ENCODE measurements around the gene FKBP6.
A peak's percentile ranks its signal among the peaks of the same experiment; 100 is the strongest.
"Not testable (repeated sequence)": the region's sequence is repeated elsewhere in the genome, so short reads cannot be mapped to it uniquely, and the experiment has no call there.

Gene FKBP6

GRCh38 chr7:73314271-73314670 is 13.7 kb upstream of the FKBP6 start:
- DNase-seq = no peak
- no peaks in the 10 kb centered on the region for H3K9me3 ChIP-seq (ENCODE audit: severe bottlenecking)
- H3K4me3 ChIP-seq (ENCODE audit: low read depth, low read length) = no peak overlapping the region
- no peak for TF ChIP-seq CTCF (IDR thresholded peaks at IDR 0.05; ENCODE audit: low read depth, low read length)
- H3K27ac ChIP-seq = no peak overlapping the region
- H3K36me3 ChIP-seq = no peaks in the 10 kb centered on the region
- H3K27me3 ChIP-seq (ENCODE audit: insufficient read depth, low read depth, severe bottlenecking) = no peaks in the 10 kb centered on the region

- Histone ChIP-seq H3K36me3 (no peaks in the 10 kb centered on the region), H3K27me3 (ENCODE audit: insufficient read depth, low read depth, severe bottlenecking) (no peaks in the 10 kb centered on the region), H3K27ac (no peak overlapping the region), H3K4me3 (ENCODE audit: low read depth, low read length) (no peak overlapping the region), H3K9me3 (ENCODE audit: severe bottlenecking) (no peaks in the 10 kb centered on the region)
- DNase-seq = no peak
- no peak for TF ChIP-seq CTCF (IDR thresholded peaks at IDR 0.05; ENCODE audit: low read depth, low read length)
These were observed 11.4 kb upstream of the FKBP6 start for GRCh38 chr7:73316521-73316920.

DNA sequence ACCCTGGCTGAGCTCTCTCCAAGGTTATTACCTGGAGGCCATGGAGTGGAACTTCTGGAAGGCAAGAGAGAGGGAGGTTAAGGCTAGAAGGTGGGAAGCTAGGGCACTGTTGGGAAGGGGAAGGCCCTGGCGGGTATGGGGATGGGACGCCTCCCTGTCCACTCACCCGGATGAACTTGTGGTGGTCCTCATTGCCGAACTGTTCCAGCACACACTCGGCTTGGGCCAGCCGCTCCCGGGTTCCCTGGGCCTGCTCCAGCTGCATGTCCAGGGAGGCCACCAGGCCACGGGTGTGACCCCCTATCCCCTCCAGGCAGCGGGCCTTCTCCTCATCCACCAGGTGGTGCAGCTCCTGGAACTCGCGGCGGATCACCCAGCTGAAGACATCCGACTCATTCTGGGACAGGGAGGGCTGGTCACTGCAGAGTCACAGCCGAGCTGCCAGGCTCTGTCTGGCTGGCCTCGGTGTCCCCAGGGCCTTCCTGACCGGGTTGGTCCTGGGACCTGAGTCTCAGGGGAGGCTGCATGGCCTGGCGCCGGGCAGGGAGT is 9.2 kb upstream of the FKBP6 start:
- H3K36me3 ChIP-seq; H3K27me3 ChIP-seq (ENCODE audit: insufficient read depth, low read depth, severe bottlenecking); DNase-seq; H3K4me3 ChIP-seq (ENCODE audit: low read depth, low read length); H3K9me3 ChIP-seq (ENCODE audit: severe bottlenecking); H3K27ac ChIP-seq: not testable (repeated sequence)
- TF ChIP-seq CTCF (IDR thresholded peaks at IDR 0.05; ENCODE audit: low read depth, low read length) = 0 out of 2 replicates have a peak, but pooled peaks have one; percentile 2

DNA sequence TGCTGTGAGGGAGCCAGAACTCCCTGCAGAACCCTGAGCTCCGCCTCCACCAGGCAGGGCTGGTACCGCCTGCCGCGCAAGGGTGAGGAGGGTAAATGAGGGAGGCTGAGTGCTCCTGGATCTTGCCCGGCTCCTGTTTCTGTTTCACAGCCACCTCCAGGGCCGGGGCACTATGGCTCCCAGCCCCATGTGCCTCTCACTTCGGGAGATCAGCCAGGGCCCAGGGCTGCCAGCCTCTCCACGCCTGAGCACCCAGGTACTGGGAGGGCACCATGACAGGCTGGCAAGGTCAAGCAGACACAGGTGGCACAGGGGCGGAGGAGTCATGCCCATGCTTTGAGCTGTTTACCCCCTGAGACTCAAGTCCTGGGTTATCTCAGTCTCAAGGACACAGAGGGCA is 8.4 kb upstream of the FKBP6 start:
- not testable (repeated sequence) for H3K4me3 ChIP-seq (ENCODE audit: low read depth, low read length); DNase-seq; H3K27me3 ChIP-seq (ENCODE audit: insufficient read depth, low read depth, severe bottlenecking); H3K36me3 ChIP-seq; H3K27ac ChIP-seq; H3K9me3 ChIP-seq (ENCODE audit: severe bottlenecking)

GRCh38 chr7:73320009-73320408 is 8.0 kb upstream of the FKBP6 start:
- H3K27me3 ChIP-seq (ENCODE audit: insufficient read depth, low read depth, severe bottlenecking); H3K36me3 ChIP-seq; H3K9me3 ChIP-seq (ENCODE audit: severe bottlenecking); H3K27ac ChIP-seq; H3K4me3 ChIP-seq (ENCODE audit: low read depth, low read length); DNase-seq: not testable (repeated sequence)

DNA sequence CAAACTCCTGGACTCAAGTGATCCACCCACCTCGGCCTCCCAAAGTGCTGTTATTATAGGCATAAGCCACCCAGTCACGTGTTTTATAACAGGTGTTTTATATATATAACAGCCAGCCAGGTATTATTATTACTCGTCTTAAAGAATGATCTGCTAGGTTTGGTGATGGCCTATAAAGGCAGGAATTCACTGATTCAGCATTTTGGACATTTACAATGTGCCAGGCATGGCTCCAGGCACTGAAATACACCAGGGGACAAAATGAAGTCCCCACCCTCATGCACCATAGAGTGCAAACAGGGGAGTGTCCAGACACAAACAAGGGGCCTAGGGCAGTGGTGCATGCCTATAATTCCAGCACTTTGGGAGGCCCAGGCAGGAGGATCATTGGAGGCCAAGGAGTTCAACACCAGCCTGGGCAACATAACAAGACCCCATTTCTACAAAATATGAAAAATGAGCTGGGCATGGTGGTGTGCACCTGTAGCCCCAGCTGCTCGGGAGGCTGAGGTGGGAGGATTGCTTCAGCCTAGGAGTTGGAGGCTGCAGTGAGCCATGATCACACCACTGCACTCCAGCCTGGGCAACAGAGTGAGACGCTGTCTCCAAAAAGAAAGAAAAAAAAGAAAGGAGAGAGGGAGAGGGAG is 4.4 kb upstream of the FKBP6 start:
- not testable (repeated sequence) for H3K27ac ChIP-seq; H3K4me3 ChIP-seq (ENCODE audit: low read depth, low read length); H3K9me3 ChIP-seq (ENCODE audit: severe bottlenecking); H3K27me3 ChIP-seq (ENCODE audit: insufficient read depth, low read depth, severe bottlenecking); H3K36me3 ChIP-seq; DNase-seq

DNA sequence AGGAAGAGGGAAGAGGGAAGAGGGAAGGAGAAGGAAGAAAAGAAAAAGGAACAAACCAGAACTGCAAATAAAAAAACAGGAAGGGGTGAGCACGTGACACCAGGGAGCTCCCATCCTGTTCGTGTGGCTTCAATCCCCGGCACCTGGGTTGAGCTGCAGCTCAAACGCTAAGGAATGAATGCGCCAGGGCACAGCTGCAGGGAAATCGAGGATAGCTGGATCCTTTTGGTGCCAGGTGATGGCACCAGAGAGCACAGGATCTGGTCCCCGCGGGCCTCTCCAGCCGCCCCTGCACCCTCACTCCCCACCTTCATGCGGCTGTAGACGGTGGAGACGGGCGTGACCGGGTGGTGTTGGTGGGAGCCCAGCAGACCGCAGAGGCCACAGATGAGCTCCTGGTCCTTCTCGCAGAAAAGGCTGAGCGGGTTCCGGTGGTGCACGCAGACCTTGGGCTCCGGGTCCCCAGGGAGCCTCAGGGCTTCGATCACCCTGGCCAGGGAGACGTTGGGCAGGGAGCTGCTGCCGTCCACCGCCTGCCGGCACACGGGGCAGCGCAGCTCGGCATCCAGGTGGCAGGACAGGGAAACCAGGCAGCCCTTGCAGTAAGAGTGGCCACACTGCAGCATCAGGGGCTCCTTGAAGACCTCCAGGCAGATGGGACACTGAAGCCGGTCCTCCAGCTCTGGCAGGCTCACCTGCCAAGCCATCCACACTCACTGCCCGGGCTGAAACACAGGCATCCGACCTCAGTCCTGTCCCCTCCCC is 3.7 kb upstream of the FKBP6 start:
- TF ChIP-seq CTCF (IDR thresholded peaks at IDR 0.05; ENCODE audit: low read depth, low read length) = peak; percentile 75
- DNase-seq = peak; percentile 43
- not testable (repeated sequence) for H3K4me3 ChIP-seq (ENCODE audit: low read depth, low read length); H3K27ac ChIP-seq; H3K27me3 ChIP-seq (ENCODE audit: insufficient read depth, low read depth, severe bottlenecking); H3K36me3 ChIP-seq; H3K9me3 ChIP-seq (ENCODE audit: severe bottlenecking)

DNA sequence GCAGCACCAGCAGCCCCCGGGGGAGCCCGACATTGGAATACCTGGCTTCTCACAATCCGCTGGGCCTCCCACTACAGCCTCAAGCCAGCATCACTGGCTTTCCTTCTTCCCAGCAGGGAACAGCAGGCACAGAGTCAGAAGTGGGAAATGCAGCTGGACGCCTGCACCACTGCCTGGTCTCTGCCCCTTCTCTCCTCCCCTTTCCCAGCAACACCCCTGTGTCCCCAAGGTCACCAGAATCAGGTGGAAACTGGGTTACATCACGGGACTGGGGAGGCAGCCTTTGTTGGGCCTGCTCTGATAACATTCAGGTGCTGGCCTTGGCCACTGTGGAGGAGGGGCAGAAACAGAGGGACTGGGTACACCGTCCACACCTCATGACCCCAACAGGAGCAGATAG is 2.5 kb upstream of the FKBP6 start:
- not testable (repeated sequence) for H3K9me3 ChIP-seq (ENCODE audit: severe bottlenecking); H3K36me3 ChIP-seq; H3K27ac ChIP-seq; H3K4me3 ChIP-seq (ENCODE audit: low read depth, low read length); DNase-seq; H3K27me3 ChIP-seq (ENCODE audit: insufficient read depth, low read depth, severe bottlenecking)

DNA sequence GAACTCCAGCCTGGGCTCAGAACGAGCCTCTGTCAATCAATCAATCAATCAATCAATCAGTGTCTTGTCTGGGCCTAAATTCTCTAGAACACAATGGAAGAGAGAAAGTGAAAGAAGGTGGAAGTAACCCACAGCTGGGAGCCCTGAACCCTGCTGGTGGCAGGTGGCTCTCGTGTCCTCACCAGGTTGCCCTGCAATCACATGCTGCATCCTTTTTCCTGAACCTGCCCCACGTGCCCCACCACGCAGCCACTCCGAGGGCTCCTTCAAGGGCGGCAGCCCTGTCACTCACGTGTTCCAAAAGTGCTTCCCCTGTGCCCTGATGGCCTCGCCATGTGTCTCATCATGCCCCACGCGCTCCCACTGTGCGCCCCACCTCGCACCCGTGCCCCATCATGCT is 512 bp upstream of the FKBP6 start:
- not testable (repeated sequence) for H3K36me3 ChIP-seq; H3K4me3 ChIP-seq (ENCODE audit: low read depth, low read length); DNase-seq; H3K9me3 ChIP-seq (ENCODE audit: severe bottlenecking); H3K27me3 ChIP-seq (ENCODE audit: insufficient read depth, low read depth, severe bottlenecking); H3K27ac ChIP-seq
